VCaP (cell line): ENCODE measurements around the gene ZBBX.

ENCODE experiments used
- H3K27ac ChIP-seq: fragments of 450-650 bp; 2 replicates; pipeline ENCODE4 v1.5.1; 2017
- TF ChIP-seq, protein P1 (sequence below): fragments of 450-650 bp; conservative IDR thresholded peaks from 2 replicates; pipeline ENCODE4 v1.5.1; 2017; ENCODE audit warnings: mild to moderate bottlenecking, moderate library complexity

Gene ZBBX

DNA sequence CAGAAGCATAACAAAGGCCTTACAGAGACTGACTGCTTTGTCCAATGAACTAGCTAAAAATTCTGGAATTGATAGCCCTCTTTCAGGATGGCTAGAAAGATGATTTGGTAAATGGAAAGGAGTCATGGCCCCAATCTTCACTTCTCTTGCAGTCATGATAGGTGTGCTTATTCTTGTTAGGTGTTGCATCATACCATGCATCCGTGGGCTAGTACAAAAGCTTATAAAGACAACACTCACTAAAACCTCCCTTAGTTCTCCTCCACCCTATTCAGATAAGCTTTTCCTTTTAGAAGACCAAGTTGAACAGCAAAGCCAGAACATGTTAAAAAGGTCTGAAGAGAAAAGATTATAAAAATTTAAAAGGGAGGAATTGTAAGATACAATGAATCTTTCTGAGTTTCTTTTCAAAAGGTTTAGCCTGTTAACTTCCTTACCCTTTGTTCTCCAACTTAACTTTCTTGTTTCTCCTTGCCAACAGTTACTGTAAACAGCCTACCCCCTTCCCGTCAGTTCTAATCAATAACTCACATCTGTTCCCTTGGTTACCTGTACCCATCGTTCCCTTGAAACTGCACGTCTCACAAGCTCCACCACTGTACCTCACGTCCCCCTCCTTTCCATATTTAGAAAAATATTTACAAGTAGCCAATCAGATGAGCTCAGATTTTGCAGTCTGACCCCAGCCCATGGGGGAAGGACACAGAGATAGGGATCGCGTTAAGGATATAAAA, 105.8 kb downstream of the ZBBX start:
- TF ChIP-seq, protein P1, sequence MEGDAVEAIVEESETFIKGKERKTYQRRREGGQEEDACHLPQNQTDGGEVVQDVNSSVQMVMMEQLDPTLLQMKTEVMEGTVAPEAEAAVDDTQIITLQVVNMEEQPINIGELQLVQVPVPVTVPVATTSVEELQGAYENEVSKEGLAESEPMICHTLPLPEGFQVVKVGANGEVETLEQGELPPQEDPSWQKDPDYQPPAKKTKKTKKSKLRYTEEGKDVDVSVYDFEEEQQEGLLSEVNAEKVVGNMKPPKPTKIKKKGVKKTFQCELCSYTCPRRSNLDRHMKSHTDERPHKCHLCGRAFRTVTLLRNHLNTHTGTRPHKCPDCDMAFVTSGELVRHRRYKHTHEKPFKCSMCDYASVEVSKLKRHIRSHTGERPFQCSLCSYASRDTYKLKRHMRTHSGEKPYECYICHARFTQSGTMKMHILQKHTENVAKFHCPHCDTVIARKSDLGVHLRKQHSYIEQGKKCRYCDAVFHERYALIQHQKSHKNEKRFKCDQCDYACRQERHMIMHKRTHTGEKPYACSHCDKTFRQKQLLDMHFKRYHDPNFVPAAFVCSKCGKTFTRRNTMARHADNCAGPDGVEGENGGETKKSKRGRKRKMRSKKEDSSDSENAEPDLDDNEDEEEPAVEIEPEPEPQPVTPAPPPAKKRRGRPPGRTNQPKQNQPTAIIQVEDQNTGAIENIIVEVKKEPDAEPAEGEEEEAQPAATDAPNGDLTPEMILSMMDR: no peak
- no peak overlapping the region for H3K27ac ChIP-seq

DNA sequence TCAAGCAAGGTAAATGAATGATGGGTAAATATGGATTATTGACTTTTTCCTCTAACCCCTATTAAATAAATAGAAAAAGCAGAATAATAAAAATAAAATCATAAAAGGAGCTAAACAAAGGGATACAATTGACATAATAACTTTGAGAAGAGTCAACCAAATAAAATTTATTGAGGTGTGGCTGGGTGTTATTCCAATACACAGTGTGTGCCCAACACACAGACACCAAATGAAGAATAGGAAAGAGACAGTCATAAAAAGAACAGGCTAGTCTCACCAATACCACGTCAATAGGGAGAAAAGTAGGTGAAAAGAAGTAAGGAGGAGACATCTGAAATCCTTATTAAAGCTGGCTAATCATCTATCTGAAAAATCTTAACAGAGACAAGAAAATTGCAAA, 127.1 kb downstream of the ZBBX start:
- TF ChIP-seq, protein P1: no peak
- no peak overlapping the region for H3K27ac ChIP-seq

- TF ChIP-seq, protein P1: no peak
Measured at GRCh38 chr3:167251678-167252077, 128.4 kb downstream of the ZBBX start.

DNA sequence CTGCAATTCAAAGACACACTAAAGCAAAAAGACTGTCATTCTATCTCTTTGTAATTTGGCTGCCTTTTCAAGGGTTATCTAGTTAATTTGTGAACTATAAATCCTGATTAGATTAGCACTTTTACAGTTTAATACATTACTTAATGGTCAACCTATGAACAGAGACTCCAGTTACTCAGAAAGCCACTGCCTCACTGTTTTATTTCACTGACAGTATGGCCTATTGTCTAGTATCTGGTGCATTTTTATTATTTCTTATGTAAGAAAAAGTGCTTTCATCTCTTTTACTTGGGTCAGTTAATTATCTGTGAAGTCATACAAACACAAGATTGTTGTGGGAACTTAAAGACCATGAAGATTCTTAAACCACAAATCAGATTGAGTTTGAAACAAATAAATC, 133.8 kb downstream of the ZBBX start:
- H3K27ac ChIP-seq: no peak overlapping the region
- TF ChIP-seq, protein P1: no peak

More at GRCh38 chr3:167251678-167252077, 128.4 kb downstream of the ZBBX start:
- no peak overlapping the region for H3K27ac ChIP-seq

- TF ChIP-seq, protein P1: no peak
- no peak overlapping the region for H3K27ac ChIP-seq
Measured at GRCh38 chr3:167241048-167241845, 138.8 kb downstream of the ZBBX start.

- TF ChIP-seq, protein P1: no peak
- no peak overlapping the region for H3K27ac ChIP-seq
Measured at GRCh38 chr3:167228135-167228534, 152.0 kb downstream of the ZBBX start.

DNA sequence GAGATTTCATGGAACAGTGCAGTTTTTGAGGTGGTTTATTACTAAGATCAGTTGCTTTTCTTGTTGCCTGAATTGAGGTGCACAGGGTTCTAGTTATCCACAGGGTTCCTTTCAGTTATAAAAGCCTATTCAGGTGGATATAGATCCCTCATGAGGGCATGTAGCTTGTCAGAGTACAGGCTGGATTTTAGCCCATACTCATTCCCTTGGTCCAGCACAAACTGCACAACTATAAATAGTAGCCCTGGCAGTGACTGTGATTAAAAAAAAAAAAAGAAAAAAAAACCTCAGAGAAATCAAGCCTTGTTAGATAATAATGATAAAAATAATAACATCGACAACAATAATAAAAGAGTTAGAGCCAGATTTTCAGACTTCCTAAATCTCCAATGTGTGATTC, 154.3 kb downstream of the ZBBX start:
- TF ChIP-seq, protein P1: no peak

More for the DNA sequence above, 154.3 kb downstream of the ZBBX start:
- H3K27ac ChIP-seq: no peak overlapping the region
